ENCODE measurements around the gene DTNBP1.

Gene DTNBP1

DNA sequence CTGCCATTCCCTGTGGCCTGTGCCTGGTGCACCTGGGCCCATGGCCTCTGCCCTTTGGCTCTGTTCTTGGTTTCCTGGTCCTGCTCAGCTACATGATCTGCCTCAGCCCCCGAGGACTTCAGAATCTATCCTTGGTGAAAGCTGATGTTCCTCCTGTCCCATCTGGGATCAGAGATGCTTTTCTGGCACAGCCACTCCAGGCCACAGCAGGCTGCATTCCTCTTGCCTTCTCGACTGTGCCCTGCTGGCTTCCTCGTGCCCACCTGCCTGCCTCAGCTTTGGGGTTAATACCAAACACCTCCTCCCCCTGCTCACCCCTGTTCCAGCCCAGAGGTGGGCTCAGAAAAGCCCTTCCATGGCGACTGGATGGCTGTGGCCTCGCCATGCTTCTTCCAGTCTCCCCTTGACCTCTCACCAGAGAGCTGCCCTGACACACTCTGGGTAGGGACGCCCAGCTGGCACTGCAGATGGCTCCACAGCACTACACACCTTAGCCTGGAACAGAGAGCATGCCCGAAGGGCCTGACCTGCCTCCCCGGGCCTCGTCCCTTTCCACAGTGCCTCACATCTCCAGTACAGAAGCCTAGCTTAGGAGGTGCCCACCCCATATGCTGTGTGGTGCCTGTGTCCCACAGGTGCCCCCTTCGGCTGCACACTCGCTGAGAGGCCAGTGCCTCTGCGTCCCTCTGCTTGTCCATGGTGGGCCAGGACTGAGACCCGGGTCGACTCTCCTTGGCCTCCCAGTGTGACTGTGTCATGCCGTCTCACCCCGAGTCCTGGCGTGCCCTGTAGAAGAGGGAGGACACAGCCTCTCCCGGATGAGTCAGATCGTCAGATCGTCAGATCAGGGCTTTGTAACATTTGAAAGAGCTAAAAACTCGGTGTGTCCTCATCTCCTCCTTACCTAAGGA, 148.8 kb downstream of the DTNBP1 start:
- DNase-seq (ENCODE audit: low read depth): no peak

DNA sequence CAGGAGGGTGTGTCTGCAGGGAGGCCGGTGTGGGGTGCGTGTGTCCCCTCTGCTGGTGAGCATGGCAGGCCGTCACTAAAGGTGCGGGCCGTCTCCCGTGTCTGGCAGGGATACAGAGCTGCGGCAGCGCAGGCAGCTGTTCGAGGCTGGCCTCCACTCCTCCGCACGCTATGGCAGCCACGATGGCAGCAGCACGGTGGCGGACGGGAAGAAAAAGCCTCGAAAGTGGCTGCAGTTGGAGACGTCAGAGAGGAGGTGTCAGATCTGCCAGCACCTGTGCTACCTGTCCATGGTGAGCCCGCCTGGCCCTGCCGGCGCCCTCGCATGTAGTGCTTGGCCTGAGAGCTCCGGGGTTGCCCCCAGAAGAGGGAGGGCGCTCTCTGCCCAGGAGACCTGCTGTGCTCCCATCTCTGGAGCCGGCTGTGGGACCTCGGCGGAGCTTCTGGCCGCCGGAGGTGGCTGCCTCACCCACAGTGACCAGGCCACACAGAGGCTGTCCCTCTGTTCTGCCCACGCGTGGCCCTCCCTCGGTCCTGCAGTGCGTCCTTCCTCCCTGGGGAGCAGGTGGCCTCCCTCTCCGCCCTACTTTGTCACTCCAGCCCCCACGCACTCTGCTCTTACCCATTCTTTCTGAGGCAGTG, 149.6 kb downstream of the DTNBP1 start:
- DNase-seq (ENCODE audit: low read depth): no peak

DNA sequence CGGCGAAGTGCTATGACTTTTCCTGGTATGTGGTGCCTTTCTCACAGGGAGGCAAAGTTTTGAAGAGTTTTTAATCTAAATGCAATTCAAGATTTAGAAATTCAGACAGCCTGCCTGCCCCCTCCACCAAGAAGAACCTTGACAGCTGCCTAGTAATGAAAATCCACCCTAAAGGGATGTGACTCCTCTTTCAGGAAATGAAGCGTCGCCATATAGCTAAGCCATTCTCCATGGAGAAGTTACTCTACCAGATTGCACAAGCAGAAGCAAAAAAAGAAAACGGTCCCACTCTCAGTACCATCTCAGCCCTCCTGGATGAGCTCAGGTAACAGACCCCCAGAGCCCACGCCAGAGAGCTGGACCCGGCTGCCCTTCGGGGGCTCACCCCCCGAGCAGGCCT, 150.1 kb downstream of the DTNBP1 start:
- DNase-seq (ENCODE audit: low read depth): no peak

DNA sequence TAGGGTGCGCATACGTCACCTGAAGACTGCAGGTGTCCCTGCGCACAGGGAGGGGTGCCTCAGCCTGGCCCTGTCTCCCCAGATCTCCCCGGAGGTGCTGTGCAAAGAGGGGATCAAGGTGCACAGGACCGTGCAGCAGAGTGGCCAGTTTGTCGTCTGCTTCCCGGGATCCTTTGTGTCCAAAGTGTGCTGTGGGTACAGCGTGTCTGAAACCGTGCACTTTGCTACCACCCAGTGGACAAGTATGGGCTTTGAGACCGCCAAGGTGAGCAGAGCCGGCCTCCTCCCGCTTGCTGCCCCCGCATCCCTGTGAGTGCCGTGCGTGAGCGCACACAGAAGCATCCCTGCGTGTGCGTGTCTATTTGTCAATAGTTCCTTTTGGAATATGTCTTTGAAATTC, 150.7 kb downstream of the DTNBP1 start:
- no peak for DNase-seq (ENCODE audit: low read depth)

DNA sequence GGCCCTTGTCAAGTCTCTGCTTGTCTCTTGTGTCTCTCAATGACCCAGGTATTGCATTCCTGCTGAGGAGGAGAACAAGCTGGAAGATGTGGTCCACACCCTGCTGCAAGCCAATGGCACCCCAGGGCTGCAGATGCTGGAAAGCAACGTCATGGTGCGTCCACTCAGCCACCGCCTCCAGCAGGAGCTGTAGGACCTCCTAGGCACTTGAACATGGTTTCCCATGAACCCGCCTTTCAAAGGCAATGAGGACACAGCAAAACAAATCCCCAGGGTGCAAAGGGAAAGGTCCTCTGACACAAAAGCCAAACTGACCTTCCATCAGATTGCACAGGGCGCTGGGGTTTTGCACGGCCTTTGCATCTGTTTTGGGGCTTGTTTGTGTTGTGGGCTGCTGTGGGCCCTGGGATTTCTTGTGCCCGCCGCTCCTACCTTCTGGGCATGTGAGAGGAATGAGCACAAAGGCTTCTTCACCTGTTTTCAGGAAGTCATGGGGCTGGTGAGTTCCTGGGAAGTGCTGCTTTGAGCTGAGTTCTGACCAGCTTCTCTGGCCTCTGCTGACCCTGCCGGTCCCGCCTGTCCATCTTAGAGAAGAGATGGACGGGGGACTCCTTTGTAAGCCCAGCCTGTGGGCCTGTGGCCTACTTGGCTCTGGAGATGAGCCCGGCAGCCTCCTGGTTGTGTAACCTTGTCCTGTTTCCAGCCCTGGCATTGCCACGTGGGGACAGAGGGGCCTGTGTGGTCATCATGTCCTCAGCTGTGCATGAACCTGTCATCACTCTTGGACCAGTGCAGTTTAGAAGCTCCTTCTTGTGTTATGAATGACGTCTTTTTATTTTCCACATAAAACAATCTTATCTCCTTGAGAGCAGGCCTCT, 151.3 kb downstream of the DTNBP1 start:
- DNase-seq (ENCODE audit: low read depth): no peak

DNA sequence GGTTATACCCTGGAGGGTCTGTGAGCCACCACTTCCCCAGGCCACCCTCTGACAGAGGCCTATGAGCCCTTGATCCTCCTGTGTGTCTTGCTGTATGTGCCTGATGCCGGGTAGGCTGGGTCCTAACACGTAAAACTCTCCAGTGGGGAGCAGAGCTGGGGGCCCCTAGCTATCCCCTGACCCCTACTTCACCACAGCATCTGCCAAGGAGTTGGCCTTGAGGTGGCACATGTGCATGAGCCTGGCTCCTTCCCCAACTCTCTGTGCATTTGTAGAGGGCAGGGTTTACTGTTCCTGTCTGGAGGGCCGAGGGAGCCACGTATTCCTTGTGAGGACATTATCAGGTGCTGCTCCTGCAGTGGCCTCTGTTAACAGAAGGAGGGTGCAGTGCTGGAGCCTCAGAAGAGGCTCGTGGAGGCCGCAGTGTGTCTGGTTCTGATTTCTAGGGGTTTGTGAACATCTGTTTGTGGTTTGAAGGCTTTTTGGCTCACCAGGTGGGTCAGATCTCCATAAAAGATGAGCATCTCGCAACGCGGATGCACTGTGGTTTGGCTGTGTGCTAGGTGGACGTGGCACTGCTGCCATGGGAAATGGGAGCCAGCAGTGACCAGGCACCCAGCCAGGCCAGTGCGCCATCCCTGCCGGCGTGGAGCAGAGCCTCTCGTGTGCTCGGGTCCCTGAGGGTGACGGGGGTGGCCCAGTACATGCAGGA, 152.1 kb downstream of the DTNBP1 start:
- no peak for DNase-seq (ENCODE audit: low read depth)

DNA sequence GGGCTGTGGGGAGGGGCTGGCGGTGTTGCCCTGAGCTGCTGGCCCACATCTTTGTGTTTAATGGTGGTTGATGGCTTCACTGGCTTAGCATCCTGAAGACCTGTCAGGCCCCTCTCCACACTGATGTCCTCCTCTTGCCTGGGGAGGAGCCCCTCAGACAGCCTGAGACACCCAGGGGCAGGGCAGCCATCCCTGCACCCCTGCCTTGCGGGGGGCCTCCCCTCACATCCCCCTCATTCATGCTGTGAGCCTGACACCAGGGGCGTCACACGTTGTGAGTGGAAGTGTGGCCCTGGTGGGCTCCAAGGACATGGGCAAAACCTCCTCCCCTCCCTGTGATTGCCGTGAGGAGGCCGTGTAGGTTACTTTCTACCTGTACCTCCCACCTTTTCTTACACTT, 152.7 kb downstream of the DTNBP1 start:
- no peak for DNase-seq (ENCODE audit: low read depth)

DNA sequence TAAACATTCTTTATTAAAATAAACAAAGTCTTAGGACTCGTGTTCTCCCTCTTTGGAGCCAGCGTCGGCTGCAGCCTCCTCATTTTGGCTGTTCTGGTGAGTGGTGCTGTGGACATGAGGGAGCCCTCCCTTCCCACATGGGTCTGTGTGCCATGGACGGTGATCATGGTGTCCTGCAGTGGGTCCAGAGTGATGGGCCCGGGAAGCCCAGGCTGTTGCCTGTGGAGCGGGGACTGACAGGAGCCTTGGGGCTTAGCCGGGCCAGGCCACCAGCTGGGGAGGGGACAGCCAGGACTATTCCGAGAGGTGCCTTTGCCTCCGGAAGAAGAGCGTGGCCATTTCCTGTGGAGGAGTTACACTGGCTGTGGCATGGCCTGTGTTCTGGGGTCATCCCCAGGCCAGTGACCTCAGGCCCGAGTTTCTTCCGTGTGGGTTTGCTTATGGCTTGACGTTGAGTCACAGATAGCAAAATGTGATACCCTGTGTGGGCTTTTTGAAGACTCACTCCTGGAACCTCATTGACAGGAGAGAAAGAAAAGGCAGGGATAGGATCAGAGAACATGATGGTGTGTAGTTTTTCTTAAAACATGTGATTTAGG, 153.4 kb downstream of the DTNBP1 start:
- DNase-seq (ENCODE audit: low read depth): no peak

DNA sequence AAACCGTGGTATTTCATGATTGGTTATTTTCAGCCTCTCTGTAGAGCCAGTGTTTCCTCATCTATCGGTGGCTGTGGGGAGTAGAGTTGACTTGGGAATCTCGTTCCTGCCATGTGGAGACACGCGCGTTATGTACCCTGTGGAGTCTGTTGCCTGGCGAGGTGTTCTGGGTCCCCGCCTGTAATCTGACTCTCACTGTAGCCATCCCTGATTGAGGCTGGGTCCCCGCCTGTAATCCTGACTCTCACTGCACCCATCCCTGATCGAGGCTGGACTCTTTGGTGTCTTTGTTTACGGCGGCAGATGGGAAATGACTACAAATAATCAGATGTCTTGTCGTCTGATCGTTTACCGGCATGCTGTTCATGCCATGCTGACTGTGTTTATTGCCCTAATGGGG, 153.9 kb downstream of the DTNBP1 start:
- no peak for DNase-seq (ENCODE audit: low read depth)

DNA sequence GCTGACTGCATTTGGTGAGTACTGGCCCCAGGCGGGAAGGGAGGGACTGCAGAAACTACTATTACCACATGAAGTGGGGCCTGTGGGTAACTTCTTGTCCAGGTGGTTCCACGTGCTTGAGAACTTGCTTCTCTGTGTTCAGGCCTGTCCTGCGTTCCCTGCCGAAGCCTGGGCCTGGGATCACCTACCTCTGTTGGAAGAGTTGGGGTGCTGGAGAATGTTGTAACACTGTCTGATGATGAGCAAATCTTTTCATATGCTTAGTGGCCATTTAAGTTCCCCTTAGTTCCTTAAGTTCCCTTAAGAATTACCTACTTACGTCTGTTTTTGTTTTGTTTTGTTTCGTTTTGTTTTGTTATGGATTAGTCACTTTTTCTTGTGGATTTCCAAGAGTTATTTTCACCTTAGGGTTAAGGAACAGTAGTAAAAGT, 154.4 kb downstream of the DTNBP1 start:
- no peak for DNase-seq (ENCODE audit: low read depth)

DNA sequence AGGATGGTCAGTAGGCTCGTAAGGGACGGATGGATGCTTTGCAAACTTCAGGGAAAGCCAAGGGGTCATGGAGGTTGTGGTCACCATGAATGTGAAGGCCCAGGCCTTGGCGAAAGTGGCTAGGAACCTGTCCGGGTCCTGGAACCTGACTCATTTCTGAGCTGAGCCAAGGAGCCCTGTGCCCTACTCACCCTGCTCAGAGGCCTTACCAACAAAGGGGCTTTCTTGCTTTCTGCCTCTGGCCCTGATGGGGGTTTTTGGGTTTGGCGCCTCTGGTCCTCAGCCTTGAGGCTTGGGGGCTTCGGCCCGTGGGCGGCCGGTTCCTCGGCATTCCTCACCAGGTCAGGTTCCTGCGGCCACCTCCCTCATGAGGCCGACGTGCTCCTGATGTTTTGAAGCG, 155.1 kb downstream of the DTNBP1 start:
- no peak for DNase-seq (ENCODE audit: low read depth)

DNA sequence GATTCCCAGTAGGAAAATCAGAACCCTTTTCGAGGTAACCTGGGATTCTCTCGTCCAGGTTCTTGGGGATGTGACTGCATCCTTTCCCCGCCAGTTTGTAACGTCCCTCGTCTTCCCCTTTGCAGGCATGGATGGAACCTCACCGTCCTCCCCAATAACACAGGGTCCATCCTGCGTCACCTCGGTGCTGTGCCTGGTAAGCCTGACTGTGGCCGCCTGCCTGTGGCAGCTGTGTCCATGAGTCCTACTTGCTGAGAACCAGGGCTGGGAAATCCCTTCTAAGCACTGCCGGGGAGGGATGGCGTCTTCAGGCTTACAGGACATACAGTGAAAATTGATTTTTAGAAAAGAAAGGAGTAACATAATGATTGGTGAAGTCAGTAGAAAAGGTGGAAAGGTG, 155.6 kb downstream of the DTNBP1 start:
- DNase-seq (ENCODE audit: low read depth): no peak

DNA sequence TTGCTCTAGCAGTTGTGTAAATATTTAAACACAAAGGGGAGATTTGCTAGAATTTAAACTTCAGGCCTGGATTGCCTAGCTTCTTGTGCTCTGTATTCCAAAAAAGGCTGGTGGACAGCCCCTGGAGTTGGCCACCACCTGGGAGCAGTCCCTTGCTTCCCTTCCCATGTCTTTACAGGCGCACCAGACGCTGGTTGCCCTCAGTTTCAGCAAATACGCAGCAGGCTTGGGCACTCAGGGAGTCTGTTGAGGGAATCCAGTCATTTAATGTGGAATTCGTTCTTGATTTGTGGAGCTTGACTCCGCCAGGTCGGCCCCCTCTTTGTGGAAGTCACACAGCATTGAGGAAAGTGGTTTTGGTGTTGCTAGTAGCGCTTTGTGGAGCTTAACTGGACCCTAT, 156.8 kb downstream of the DTNBP1 start:
- no peak for DNase-seq (ENCODE audit: low read depth)

DNA sequence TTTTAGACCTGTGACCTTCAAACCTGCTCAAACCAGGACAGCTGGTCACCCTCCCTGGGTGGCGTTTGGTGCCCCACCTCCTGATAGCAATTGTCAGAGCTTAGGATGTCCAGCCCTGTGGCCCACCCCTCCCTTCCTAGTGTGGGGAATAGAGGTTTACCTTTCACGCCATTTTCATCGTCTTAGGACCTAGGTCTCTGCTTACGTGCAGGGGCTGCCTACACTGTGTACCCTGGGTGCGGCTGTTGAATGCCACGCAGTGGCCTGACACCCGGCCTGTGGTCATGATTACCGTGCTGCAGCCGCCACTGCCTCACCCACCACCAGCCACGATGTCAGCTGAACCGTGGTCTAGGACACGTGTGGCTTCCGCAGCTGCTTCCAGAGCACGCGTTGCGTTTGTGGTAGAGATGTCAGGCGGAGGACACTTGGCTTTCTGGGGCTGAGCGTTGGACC, 157.3 kb downstream of the DTNBP1 start:
- no peak for DNase-seq (ENCODE audit: low read depth)

DNA sequence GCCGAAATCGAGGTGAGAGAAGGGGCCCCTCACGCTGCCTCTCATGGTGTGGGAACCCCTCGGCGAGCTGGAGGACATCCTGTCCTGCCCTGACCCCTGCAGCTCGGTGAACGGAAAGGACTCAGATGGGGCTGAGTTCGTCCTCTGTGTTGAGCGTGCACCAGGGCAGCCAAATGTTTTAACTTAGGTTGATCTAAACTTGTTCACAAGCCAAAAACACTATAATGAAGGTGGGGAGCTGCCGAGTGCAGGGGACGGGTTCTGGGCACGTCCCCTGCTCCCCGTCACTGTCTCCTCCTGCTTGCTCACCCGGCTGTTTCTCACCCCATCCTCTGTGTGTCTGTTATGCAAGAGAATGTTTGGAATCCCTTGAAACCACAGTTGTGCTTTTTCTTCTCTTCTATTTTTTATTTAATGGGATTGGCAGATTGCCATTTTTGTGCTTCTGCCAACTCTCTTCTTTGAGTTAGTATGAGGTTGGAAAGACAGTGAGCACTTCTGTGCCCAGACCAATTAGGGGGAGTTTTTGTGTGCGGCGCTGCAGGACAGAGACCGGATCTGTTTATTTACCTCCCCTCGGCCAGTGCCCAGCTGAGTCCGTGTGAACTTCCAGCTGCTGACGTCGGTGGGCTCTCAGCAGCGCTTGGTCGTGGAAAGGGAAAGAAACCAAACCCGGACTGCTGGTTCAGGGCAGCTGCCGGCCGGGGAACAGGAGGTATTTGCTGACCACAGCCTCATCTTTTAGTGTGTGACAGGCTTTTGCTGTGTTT, 158.1 kb downstream of the DTNBP1 start:
- DNase-seq (ENCODE audit: low read depth): no peak

DNA sequence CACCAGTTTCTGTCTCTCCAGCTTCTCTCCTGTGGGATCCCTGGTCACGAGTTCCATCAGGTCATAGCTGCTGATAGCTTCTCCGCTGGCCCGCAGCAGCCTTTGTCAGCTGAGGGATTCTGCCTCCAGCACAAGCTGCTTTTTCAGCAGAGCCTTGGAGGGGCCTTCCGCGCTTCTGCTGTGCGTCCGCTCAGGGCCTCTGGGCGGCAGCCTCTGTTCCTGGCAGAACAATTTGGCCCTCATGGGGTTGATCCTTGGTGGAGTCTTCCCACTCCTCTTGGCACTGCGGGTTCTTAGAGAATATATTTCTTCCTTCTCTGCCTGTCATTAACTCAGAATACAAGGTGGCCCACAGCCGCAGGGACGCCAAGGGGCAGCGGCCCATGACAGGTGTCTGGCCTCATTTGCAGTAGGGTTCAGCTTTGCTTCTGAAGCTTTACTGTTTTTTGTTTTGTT, 158.8 kb downstream of the DTNBP1 start:
- DNase-seq (ENCODE audit: low read depth): no peak

DNA sequence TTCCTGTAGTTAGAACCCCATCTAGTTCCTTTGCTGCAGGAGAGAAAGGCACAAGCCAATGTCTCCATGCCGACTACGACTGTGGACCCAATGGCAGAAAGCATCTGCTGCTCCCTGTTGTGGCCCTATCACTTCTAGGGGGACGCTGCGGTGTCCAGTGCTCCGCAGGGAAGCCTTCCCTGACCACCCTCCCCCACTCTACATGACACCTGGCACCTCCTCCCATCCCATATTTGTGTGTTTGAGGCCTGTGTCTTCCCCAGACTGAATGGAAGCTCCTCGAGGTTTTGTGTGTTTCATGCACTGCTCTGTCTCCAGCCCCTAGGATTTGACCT, 159.5 kb downstream of the DTNBP1 start:
- DNase-seq (ENCODE audit: low read depth): no peak

DNA sequence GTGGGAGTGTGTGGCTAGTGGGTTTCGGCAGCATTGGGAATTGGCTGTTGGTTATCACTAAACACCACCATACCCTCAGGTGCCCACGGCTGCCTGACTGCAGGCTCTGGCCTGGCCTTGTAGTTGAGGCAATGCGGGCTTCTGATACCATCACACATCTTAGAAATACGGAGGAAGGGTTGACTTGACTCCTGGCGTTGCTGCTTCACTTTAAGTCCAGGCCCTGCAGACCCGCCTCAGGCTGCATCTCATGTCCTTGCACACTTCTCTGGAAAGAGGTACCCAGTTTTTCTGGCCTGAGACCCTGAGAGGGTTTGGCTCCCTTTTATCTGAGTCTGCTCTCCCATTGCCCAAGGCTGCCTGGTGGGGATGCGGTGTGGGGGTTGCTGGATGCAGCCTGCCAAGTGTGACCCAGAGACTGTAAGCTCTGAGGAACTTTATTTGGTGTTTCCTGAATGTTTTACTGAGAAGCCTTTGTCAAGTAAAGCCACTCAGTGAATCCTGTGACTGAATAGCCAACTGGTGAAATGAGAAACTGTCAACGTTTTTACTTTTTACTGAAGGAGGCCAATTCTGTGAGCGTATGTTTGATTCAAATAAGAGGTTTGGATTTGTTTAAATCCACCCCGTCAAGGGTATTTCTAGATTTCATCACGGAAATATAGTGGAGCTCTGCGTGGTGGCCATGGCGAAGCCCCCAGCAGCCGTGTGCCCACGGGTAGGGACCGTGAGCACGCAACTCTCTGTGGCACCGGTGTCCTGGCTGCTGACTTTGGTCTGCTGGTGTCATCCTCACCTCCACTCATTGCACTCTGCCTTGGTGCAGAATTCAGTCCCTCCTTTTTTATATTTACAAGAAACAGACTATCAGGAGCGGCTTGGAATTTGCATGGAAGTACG, 160.1 kb downstream of the DTNBP1 start:
- DNase-seq (ENCODE audit: low read depth): no peak

DNA sequence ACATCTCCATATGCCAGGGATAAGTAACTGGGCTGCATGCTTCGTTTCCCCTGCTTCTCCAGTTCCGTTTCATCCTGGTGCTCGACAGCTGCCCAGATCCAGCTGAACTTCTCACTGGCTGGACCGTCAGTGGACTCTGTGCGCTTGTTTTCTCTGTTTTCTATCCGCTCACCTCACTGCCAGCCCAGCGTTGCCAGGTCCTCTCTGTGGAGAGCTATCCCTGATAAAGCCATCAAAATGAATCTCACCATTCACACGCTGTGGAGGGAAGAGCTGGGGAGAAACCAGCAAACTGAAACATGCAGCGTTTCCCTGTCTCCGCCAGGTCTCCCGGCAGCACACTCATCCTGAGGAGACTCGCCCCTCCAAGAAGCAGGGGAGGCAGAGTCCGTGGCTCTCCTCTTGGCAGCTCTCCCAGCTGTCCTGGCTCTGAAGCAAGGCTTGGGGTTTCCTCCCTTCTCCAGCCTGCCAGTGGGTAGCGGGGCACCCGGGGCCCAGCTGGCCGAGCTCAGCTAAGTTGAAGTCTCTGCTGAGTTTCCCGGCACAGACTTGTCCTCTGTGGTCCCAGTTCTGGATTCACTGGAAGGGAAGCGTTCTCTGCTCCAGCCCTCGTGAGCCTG, 160.9 kb downstream of the DTNBP1 start:
- DNase-seq (ENCODE audit: low read depth): no peak

Measured in T-helper 22 cell (primary cell).